GM19452 (cell line): ENCODE data around the gene CEACAM19.
"Not testable (repeated sequence)": the region's sequence is repeated elsewhere in the genome, so short reads cannot be mapped to it uniquely, and the experiment has no call there.

ENCODE experiments used
- ATAC-seq: cut with Tn5 transposase; IDR thresholded peaks from one replicate; pipeline ENCODE4 v1.9.1; 2021; ENCODE audit not compliant: unreplicated experiment

The CEACAM19 gene

DNA sequence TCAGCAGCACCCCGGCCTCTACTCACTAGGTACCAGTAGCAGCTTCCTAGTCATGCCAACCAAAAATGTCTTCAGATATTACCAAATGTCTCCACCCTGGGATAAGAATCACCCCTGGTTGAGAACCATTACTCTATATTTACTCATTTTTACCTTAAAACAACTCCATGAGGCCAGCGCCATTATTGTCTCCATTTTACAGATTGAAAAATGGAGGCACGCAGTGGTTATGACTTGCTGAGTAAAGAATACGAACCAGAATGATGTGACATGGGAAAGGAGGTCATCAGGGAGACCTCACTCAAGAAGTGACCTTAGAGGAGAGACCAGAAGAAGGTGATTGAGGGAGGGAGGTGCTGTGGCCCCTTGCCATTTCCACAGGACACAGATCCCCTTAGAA is 2.2 kb downstream of the CEACAM19 start:
- ATAC-seq = no peak

DNA sequence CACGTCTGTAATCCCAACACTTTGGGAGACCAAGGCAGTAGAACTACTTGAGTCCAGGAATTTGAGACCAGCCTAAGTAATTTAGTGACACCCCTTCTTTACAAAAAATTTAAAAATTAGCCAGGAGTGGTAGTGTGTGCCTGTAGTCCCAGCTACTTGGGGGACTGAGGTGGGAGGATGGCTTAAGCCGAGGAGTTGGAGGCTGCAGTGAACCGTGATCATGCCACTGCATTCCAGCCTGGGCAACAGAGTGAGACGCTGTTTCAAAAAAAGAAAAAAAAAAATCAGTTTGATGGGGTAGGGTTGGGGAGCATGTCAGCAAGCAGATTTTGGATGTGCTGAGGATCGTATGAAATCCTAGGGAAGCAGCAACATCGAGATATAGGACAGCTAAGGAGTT is 4.2 kb downstream of the CEACAM19 start:
- ATAC-seq = no peak

DNA sequence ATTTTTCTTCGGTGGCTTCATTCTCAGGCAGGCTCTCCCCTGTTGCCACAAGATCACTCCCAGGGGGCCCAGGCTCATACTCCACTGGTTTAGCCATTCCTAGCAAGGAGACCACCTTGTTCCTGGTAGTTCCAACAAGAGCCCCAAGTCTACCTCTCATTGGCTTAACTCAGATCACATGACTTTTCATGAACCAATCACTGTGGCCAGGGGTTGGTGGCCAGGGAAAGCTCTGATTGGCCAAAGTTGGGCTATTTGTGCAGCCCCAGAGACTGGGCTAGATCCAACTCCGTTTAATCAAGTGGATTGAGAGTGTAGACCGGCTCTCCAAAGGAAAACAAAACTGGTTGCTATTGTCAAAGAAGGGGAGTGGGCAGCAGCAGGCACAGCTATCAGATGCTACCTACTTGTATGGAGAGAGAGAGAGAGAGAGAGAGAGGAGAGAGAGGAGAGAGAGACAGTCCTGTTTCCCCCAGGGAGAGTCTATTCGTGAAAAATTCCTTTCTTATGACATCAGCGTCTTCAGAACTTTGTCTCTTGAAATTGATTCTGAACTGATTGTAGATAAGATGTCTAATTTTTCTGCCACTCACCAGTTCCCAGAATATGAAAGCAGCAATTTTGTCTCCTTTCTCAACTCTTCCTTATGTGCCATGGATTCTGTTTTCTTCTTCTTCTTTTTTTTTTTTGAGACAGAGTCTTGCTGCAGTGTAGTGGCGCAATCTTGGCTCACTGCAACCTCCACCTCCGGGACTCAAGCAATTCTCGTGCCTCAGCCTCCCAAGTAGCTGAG is 5.9 kb downstream of the CEACAM19 start:
- ATAC-seq = no peak

DNA sequence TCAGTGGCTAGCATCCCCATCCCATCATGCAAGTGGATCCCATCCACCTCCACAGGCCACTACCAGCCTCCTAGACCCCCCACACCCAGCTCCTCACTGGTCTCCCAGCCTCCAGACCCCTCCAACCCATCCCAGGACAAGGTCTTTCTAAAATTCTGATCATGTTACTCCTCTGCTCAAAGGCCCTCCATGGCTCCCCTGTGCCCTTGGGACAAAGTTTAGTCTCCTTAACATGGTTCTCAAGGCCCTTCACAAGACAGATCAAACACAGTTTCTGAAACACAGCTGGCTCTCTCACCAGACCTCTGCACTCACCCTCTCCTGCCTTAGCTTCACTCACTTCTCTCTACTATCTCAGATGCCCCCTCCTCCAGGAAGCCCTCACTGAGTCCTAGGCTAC is 9.3 kb downstream of the CEACAM19 start:
- ATAC-seq = no peak

DNA sequence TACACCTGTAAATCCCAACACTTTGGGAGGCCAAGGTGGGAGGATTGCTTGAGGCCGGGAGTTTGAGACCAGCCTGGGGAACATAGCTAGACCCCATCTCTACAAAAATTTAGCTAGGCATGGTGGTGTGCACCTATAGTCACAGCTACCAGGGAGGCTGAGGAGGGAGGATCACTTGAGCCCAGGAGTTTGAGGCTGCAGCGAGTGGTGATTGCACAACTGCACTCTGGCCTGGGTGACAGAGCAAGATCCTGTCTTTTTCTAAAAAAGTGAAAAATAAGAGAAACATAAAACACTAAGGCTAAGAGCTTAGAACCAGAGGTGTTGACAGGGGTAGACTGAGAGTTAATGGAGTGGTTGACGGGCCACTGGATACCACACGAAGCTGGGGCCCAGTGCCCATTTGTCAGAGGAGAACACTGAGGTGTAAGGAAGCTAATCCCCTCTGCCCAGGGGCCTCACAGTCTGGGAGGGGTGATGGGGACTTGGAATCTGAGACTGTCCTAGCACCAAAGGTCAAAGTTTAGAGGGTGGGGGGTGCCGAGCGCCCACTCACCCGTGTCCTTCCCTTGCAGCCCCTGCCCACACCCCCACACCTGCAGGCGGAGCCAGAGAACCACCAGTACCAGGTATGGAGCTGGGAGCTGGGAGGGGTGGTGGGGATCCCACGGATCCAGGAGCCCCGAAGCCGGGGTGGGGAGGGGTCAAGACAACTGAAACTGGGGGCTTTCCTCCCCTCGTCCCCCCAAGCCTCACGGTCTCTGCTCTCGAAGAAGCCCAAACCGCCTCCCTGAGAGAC is 10.9 kb downstream of the CEACAM19 start:
- no peak for ATAC-seq

DNA sequence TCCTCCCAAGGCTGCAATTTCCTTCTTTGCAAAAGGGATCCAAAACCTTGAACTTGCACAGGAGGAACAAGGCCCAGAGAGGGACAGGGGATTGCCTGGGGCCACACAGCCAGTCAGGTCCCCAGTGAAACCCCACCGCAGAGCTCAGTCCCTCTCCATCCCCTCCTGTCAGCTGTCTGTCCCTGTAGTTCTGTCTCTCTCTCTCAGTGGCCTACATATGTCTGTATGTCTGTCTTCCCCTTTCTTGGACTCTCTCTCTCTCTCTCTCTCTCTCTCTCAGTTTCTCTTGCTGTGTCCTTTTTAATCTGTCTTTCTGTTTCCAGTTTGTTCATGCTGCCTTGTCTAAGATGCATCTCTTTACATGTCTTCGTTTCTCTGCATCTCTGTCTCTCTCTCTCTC is 11.5 kb downstream of the CEACAM19 start:
- ATAC-seq = no peak

DNA sequence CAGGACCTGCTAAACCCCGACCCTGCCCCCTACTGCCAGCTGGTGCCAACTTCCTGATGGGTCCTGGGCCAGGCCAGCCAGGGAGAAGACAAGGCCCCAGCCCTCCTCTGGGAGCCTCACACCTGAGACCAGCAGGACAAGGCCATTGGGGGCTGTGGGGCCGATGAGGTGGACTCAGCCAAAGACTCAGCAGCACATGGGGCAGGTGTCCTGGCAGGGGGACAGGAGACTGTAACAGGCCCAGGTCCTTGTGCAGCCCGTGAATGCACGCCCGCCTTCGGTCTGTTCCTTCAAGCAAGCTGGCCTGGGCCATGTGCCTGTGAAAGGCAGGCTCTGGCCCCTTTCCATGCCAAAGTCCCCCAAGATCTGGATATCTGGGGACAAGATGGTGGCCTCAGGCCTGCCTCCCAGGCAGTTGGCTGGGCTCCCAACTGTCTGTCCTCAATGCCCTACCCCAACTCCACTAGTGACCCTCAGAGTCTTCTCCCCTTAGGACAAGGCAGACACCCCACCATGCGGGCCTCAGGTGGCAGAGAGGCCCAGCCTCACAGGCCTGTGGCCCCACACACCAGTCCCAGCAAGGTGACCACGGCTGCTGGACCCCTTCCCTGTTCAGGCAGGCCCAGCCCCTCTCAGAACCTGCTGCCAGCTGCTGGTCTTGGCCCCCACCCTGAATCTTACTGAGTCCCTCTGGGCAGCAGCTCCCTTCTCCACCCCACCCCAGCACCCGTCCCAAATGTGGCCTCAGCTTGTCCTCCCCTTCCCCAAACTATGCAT is 12.3 kb downstream of the CEACAM19 start:
- ATAC-seq = no peak

DNA sequence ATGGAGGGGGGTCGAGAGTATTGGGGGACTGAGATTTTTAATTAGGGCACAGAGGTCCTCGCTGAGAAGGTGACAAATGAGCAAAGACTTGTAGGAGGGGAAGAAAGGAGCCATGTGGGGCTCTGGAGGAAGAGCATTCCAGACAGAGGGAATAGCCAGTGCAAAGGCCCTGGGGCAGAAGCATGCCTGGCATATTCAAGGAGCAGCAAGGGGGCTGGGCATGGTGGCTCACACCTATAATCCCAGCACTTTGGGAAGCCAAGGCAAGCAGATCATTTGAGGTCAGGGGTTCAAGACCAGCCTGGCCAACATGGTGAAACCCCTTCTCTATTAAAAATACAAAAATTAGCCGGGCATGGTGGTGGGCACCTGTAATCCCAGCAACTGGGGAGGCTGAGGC is 13.1 kb downstream of the CEACAM19 start:
- not testable (repeated sequence) for ATAC-seq

DNA sequence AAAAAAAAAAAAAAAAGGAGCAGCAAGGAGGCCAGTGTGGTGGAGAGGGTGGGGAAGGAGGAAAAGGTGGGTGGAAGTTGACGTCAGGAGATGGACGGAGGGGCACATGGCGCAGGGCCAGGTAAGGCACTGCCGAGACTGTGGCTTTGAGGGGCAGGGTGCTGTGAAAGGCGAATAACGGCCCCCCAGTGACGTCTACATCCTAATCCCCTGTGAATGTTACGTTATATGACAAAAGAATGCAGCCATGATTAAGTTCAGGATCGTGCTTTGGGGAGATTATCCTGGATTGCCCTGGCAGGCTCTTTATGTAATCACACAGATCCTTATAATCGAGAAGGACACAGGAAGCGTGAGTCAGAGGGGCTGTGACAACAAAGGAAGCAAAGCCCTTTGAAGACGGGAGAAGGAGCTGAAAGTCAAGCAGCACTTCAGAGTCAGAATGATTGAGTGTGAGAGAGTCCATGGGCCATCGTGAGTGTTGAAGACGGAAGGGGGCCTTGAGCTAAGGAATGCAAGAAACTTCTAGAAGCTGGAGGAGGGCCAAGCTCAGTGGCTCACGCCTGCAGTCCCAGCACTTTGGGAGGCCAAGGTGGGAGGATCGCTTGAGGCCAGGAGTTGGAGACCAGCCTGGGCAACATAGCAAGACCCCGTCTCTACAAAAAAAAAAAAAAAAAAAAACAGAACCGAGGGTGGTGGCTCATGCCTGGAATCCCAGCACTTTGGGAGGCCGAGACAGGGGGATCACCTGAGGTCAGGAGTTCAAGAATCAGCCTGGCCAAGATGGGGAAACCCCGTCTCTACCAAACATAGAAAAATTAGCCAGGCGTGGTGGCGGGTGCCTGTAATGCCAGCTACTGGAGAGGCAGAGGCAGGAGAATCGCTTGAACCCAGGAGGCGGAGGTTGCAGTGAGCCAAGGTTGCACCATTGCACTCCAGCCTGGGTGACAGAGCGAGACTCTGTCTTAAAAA is 13.9 kb downstream of the CEACAM19 start:
- ATAC-seq = no peak

DNA sequence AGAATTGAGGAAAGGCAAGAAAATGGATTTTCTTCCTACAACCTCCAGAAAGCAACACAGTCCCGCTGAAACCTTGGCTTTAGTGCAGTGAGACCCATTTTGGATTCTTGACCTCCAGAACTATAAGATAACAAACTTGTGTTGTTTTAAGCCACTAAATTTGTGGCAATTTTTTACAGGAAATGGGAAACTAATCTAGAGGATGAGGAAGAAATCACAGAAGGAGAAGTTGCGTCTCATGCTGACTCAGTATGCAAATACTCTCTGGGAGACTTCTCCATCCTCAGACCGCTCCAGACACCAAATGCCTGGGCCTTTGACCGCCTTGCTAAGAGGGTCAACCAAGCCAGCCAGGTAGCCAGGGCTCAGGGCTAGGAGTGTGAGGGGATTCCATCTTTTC is 14.6 kb downstream of the CEACAM19 start:
- no peak for ATAC-seq

DNA sequence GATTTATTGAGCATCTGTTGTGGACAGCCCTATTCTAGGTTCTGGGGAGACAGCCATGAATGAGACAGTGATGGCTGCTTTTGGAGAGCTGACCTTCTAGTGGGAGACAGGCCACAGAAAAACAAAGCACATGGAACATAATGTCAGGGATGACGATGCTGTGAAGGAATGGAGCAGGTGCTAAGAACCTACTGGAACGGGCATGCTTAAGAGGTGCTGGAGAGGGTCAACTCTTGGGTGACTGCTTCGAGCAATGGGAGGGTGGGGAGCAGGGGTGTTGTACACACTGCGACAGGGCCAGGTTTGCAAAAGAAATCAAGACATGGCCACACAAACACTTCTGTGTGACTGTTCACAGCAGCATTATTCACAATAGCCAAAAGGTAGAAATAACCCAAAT is 15.6 kb downstream of the CEACAM19 start:
- ATAC-seq = no peak

DNA sequence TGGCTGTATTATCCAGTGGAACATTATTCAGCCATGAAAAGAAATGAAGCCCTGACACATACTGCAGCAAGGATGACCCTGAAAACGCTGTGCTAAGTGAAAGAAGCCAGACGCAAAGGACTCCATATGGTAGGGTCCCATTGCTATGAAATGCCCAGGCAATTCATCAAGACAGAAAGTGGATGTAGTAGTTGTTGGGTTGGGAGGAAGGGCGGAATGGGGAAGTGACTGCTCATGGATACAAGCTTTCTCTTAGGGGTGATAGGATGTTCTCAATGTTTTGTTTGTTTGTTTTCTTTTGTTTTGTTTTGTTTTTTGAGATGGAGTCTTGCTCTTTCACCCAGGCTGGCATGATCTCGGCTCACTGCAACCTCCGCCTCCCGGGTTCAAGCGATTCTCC is 16.6 kb downstream of the CEACAM19 start:
- ATAC-seq = no peak

DNA sequence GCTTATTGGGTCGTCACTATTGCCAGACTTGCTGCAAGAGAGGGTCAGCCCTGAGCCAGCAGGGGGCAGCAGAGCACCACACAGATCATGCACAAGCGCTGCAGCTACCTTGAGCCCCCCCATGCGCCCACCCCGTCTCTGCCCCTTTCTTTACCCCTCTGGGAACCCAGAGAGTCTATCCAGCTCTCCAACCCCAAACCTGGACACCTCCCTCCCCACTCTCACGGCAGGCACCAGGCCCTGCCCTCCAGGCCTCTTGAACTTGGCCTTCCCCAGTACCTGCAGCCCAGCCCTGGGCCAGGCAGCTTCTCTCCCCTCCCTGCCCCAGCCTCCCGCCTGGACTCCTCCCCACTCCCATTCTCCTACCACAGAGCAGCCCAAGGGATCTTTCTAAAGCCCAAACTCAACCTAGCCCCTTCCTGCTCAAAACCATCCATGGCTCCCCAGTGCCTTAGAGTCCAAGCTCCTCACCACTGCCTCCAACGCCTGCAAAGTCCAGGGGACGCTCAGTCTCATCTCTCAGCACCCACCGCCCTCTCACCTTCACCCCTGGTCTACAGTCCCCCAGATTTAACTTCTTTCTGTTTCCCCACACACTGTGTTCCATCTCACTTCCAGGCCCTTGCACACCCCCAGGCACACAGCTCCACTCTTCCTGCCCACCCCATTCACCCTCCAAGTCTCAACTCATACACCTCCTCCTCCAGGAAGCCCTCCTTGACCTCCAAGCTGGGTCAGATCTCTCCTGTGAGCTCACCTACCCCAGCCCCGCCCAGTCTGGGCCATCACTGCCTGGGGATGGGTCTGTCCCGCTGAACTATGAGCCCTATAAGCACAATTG is 18.2 kb downstream of the CEACAM19 start:
- ATAC-seq = no peak

DNA sequence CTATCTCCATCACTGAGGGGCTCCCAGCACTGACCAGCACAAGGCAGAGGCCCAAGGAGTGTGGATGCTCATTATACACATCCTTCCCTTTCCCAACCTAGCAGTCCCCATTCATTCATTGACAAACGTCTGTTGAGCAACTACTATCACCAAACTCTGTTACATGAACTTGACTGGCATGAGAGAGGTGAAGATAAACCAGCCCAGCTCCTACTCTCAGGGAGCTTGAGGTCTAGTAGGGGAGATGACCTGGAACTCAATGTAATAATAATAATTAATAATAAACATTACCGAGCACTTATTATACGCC is 18.8 kb downstream of the CEACAM19 start:
- ATAC-seq = no peak

DNA sequence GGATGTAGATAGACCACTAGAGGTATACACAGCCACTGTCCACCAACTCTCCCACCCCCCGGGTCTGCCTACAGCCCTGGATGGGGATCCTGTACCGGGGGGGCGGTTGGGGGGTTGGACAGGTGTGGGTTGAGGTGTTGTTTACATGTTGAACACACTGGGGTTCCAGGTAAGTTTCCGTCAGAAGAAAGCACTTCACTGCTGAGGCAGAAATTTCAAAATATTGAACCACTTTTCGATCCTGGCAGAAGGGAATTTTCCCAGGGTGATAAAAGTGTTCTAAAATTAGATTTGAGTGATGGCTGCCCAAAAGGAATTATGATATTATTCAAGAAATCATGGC is 21.1 kb downstream of the CEACAM19 start:
- ATAC-seq = peak; percentile 14

DNA sequence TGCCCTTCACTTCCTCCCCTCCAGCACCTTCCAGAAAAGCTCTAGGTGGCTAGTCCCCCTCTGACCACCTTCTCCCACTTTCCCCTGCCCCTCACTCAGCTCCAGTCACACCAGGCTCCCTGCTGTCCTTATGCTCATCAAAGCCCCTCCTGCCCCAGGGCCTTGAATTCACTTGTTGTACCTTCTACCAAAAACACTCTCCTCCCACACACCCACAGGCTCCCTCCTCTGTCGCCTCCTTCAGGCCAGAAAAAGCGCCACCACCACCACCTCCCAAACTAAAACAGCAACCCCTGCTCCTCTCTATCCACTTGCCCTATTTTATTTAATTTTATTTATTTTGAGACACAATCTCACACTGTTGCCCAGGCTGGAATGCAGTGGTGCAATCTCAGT is 22.9 kb downstream of the CEACAM19 start:
- no peak for ATAC-seq

DNA sequence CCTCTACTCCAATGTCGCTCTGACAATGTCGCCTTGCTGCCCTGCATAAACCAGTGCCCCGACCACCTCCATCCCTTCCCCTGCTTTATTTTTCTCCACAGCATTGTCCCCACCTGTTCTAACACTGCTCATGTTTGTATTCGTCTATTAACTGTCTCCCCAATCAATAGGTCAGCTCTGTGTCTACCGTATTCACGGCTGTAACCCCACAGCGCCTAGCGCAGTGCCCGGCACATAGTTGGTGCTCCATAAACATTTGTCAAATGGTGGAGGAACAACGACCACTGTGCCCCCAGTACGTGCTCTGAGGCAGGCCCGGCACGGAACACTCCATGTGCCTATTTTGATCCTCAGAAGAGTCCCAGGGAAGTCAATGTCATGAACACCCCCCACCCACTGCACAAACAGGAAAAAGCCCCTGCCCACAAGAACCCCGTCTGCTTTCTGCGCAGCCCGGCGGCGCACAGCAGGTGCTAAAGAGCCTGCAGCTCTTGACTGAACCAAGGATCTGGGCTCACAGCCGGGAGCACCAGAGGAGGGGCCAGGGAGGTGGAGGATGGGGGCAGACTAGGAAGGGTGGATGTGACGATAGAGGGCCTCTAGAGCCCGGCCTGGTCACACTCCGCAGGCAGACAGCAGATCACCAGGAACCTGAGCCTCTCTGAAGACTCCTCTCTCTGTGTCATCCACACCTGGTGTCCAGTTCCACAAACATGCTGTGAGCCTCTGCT is 25.8 kb downstream of the CEACAM19 start:
- ATAC-seq = no peak

DNA sequence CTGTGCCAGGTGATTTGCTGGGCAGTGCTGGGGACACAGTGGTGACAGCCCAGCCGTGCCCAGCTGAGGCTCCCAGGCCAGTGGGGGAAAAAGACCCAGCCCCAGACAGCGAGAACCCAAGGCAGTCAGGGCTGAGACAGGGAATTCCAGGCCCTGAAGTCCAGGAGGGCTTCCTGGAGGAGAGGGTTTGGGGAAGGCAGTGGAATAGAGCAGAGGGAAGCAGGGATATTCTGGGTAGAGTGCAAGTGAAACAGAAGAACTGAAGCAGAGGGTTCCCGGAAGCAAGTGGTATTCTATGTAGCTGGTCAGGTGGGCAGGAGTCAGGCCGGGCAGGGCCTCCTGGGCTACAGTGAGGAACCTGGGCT is 26.4 kb downstream of the CEACAM19 start:
- no peak for ATAC-seq

DNA sequence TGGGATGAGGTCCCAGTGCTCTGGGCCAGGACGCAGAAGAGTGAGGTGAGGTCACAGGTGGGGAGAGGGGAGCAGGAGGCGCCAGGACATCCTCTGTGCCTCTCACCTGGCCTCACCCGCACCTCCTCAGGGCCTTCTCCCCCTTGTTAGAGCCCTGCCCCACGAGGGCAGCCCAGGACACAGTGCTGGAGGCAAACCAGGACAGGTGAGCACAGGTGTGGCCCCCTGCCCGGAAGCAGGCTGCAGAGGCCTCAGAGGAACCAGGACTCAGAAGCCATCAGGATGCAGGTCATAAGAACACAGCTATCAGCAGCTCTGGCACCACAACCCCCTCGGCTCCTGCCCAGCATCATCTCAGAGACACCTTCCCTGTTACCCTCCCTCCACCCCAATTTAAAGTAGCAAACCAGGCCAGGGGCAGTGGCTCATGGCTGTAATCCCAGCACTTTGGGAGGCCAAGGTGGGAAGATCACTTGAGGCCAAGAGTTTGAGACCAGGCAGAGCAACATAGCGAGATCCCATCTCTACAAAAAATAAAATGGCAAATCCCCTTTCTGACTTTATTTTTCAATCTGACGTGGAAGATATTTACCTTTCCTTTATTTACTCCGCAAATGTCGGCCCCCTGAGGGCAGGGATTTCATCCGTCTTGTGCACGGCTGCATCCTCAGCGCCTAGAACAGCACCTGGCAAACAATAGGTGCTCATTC is 27.4 kb downstream of the CEACAM19 start, which contains the start of gene CEACAM16:
TSS of gene CEACAM16 (plus strand) at position 660 of the 710 bp plus-strand sequence. CDS start 2,306 bp downstream, outside the sequence.
- no peak for ATAC-seq
